Suprapubic skin (tissue), 3 donors: Measurements from ENCODE around the gene OR7A5.

ENCODE experiments used
- CTCF ChIP-seq, 2 donors: fragments of 200-600 bp in 1 of 2; fragments of 450-650 bp in 1 of 2; sonication (generic) in 1 of 2; IDR thresholded peaks; one replicate each; pipeline ENCODE4 v1.5.1; 2016 to 2019; ENCODE audit warnings: antibody characterized with exemption in 2 of 2, mild to moderate bottlenecking in 1 of 2, moderate library complexity in 1 of 2
- EP300 ChIP-seq: sonication (generic); formaldehyde crosslinking; IDR thresholded peaks from one replicate; pipeline ENCODE4 v1.6.1; 2017; ENCODE audit warnings: antibody characterized with exemption
- POLR2A ChIP-seq, 2 donors: fragments of 450-650 bp; IDR thresholded peaks; one replicate each; pipeline ENCODE4 v1.6.1; 2017; ENCODE audit warnings: antibody characterized with exemption in 2 of 2, mild to moderate bottlenecking in 2 of 2, moderate library complexity in 2 of 2

GRCh38 chr19:14796021-14796420 is 39.0 kb downstream of the OR7A5 start:
- TF ChIP-seq CTCF (IDR thresholded peaks at IDR 0.05) (no peak), POLR2A (IDR thresholded peaks at IDR 0.05) (no peak), EP300 (no peak)
